SK-N-SH (cell line): Measurements from ENCODE around the gene XXYLT1. TPM values are rescaled to one million over a fixed set of nuclear protein-coding genes. Genes with fewer than 3 reads are reported as not detected.

Experiments used
- CTCF ChIA-PET: fragments of 300-600, 350-600 bp; formaldehyde crosslinking; extraction: SDS; loops from one replicate; lab custom pipeline; 2021; lab: Yijun Ruan, JAX
- POLR2A ChIA-PET: fragments of 350-600 bp; sonication (Branson Sonifier 250); formaldehyde crosslinking; extraction: SDS; loops from one replicate; lab custom pipeline; 2020; ENCODE audit warnings: antibody characterized with exemption, inconsistent platforms; lab: Yijun Ruan, JAX
- DNase-seq: peaks from one replicate; pipeline ENCODE4 v3.0.0; 2012
- H2AFZ ChIP-seq: fragments of 200-600 bp; sonication (generic); 2 replicates; pipeline ENCODE4 v1.8.1; 2016; ENCODE audit warnings: antibody characterized with exemption, mild to moderate bottlenecking, low read depth
- H3F3A ChIP-seq: fragments of 200-600 bp; sonication (generic); replicated peaks from 2 replicates; pipeline ENCODE3; 2016; ENCODE audit warnings: antibody characterized with exemption, mild to moderate bottlenecking; ENCODE audit not compliant: insufficient read depth
- H3K27ac ChIP-seq, 2 experiments: fragments of 200-500 bp in 1 of 2; fragments of 200-600 bp in 1 of 2; sonication (Bioruptor generic) in 1 of 2; sonication (generic), shearing (Covaris generic) in 1 of 2; 2 replicates each; pipeline versions ENCODE4 v1.5.1 to v1.6.1; 2014 to 2016; ENCODE audit warnings: low read depth in 2 of 2, inconsistent platforms in 1 of 2, low read length in 1 of 2, mild to moderate bottlenecking in 1 of 2, mixed read lengths in 1 of 2
- H3K27me3 ChIP-seq: fragments of 200-600 bp; sonication (generic), shearing (Covaris generic); 2 replicates; pipeline ENCODE4 v1.6.1; 2016; ENCODE audit warnings: mixed run types; ENCODE audit not compliant: insufficient read depth
- H3K36me3 ChIP-seq, 2 experiments: fragments of 200-500 bp in 1 of 2; fragments of 200-600 bp in 1 of 2; sonication (Bioruptor generic) in 1 of 2; sonication (generic) in 1 of 2; replicated peaks in 1 of 2; 2 replicates each; pipeline versions ENCODE3 to v1.5.1; 2014 to 2016; ENCODE audit warnings: low read length in 1 of 2, mild to moderate bottlenecking in 1 of 2; ENCODE audit not compliant: insufficient read depth in 2 of 2, control insufficient read depth in 1 of 2
- H3K4me1 ChIP-seq, 2 experiments: fragments of 200-500 bp in 1 of 2; fragments of 200-600 bp in 1 of 2; sonication (Bioruptor generic) in 1 of 2; sonication (generic), shearing (Covaris generic) in 1 of 2; 2 replicates each; pipeline versions ENCODE4 v1.5.1 to v1.6.1; 2014 to 2016; ENCODE audit warnings: low read depth in 1 of 2, low read length in 1 of 2, mixed run types in 1 of 2; ENCODE audit not compliant: insufficient read depth in 2 of 2, control insufficient read depth in 1 of 2
- H3K4me2 ChIP-seq: fragments of 200-600 bp; sonication (generic), shearing (Covaris generic); 2 replicates; pipeline ENCODE4 v1.6.1; 2017; ENCODE audit warnings: mixed run types
- H3K4me3 ChIP-seq, 2 experiments: fragments of 200-500 bp in 1 of 2; fragments of 200-600 bp in 1 of 2; sonication (Bioruptor generic) in 1 of 2; sonication (generic), shearing (Covaris generic) in 1 of 2; 2 replicates each; pipeline versions ENCODE4 v1.5.1 to v1.8.1; 2014 to 2016; ENCODE audit warnings: low read depth in 2 of 2, inconsistent platforms in 1 of 2, low read length in 1 of 2, mild to moderate bottlenecking in 1 of 2, mixed read lengths in 1 of 2, moderate library complexity in 1 of 2
- H3K79me2 ChIP-seq: fragments of 200-600 bp; sonication (generic); 2 replicates; pipeline ENCODE4 v1.8.1; 2017; ENCODE audit warnings: mild to moderate bottlenecking; ENCODE audit not compliant: insufficient read depth
- H3K9ac ChIP-seq: fragments of 200-600 bp; sonication (generic); 2 replicates; pipeline ENCODE4 v1.6.1; 2017; ENCODE audit warnings: mixed run types
- H3K9me2 ChIP-seq: fragments of 200-600 bp; sonication (generic); 2 replicates; pipeline ENCODE4 v1.6.1; 2017; ENCODE audit warnings: mixed run types
- H3K9me3 ChIP-seq: fragments of 200-600 bp; sonication (generic); 2 replicates; pipeline ENCODE4 v1.6.1; 2017; ENCODE audit warnings: mixed run types, mild to moderate bottlenecking, moderate library complexity
- H4K20me1 ChIP-seq: fragments of 200-600 bp; sonication (generic); 2 replicates; pipeline ENCODE4 v1.6.1; 2017; ENCODE audit warnings: mild to moderate bottlenecking, mixed run types; ENCODE audit not compliant: insufficient read depth
- CHD2 ChIP-seq: fragments of 150-350 bp; IDR thresholded peaks from 2 replicates; pipeline ENCODE4 v1.6.1; 2018; ENCODE audit warnings: low read length; ENCODE audit not compliant: partially characterized antibody
- ELF1 ChIP-seq: IDR thresholded peaks from 2 replicates; pipeline ENCODE4 v1.4.0; 2012
- EP300 ChIP-seq, 2 experiments: IDR thresholded peaks; 2 replicates each; pipeline versions ENCODE4 v1.4.0 to v1.6.1; 2012; ENCODE audit warnings: borderline replicate concordance in 1 of 2, low read depth in 1 of 2, low read length in 1 of 2
- FOSL2 ChIP-seq: IDR thresholded peaks from 2 replicates; pipeline ENCODE4 v1.4.0; 2012; ENCODE audit warnings: low read depth, mild to moderate bottlenecking, moderate library complexity, borderline replicate concordance
- FOXJ3 ChIP-seq: sonication (generic); formaldehyde crosslinking; IDR thresholded peaks from 2 replicates; pipeline ENCODE4 v1.5.1; 2020; ENCODE audit warnings: mild to moderate bottlenecking, missing genetic modification reagents
- GABPA ChIP-seq: IDR thresholded peaks from 2 replicates; pipeline ENCODE4 v1.4.0; 2012; ENCODE audit warnings: low read depth, mild to moderate bottlenecking
- GATA2 ChIP-seq: sonication (generic); formaldehyde crosslinking; IDR thresholded peaks from 2 replicates; pipeline ENCODE4 v1.5.0; 2020; ENCODE audit warnings: mild to moderate bottlenecking, missing genetic modification reagents
- JUND ChIP-seq: IDR thresholded peaks from 2 replicates; pipeline ENCODE4 v1.4.0; 2012
- MAX ChIP-seq: IDR thresholded peaks from 2 replicates; pipeline ENCODE4 v1.4.0; 2012; ENCODE audit warnings: low read depth
- MEF2A ChIP-seq: IDR thresholded peaks from 2 replicates; pipeline ENCODE4 v1.4.0; 2012; ENCODE audit warnings: low read depth, borderline replicate concordance
- MXI1 ChIP-seq: IDR thresholded peaks from 2 replicates; pipeline ENCODE4 v1.6.1; 2012; ENCODE audit warnings: mild to moderate bottlenecking, low read depth, low read length, improper control_type of control experiment
- NRF1 ChIP-seq: IDR thresholded peaks from 2 replicates; pipeline ENCODE4 v1.6.1; 2012; ENCODE audit warnings: low read depth, mild to moderate bottlenecking, low read length
- PBX3 ChIP-seq: IDR thresholded peaks from 2 replicates; pipeline ENCODE4; 2012
- POLR2AphosphoS5 ChIP-seq: IDR thresholded peaks from 2 replicates; pipeline ENCODE4 v1.6.1; 2012; ENCODE audit warnings: low read depth, low read length
- RAD21 ChIP-seq: IDR thresholded peaks from 2 replicates; pipeline ENCODE4 v1.6.1; 2012; ENCODE audit warnings: mild to moderate bottlenecking, low read length
- SMC3 ChIP-seq: IDR thresholded peaks from 2 replicates; pipeline ENCODE4 v1.6.1; 2012; ENCODE audit warnings: low read depth, low read length, improper control_type of control experiment
- TEAD4 ChIP-seq: IDR thresholded peaks from 2 replicates; pipeline ENCODE4 v1.4.0; 2012; ENCODE audit warnings: mild to moderate bottlenecking, borderline replicate concordance; ENCODE audit not compliant: insufficient read depth
- WGBS: methylation state at CpG from one replicate; pipeline ENCODE4 v1.1.6; 2017; ENCODE audit warnings: low lambda C conversion rate; 5-methylcytosine and 5-hydroxymethylcytosine counted together
- polyA plus RNA-seq, 3 experiments: library from polyadenylated mRNA; depleted of rRNA; stranded (reverse); fragments of >200 nt; gene quantifications; 2 replicates each; pipeline ENCODE4 v1.2.3, GENCODE V29; 2012
- TF ChIP-seq, protein P1 (sequence below): IDR thresholded peaks from 2 replicates; pipeline ENCODE4 v1.4.0; 2012; ENCODE audit warnings: low read depth, borderline replicate concordance
- TF ChIP-seq, protein P2 (sequence below): fragments of 150-350 bp; IDR thresholded peaks from 2 replicates; pipeline ENCODE4 v1.6.1; 2017; ENCODE audit warnings: antibody characterized with exemption, low read length, low read depth, borderline replicate concordance
- TF ChIP-seq, protein P3 (sequence below): fragments of 200-600 bp; sonication (generic); IDR thresholded peaks from 2 replicates; pipeline ENCODE4 v1.6.1; 2017; ENCODE audit warnings: antibody characterized with exemption, mild to moderate bottlenecking, moderate library complexity

The XXYLT1 gene
- polyA plus RNA-seq, 1 of the 3 experiments (the other 2 are of a cell fraction), result 22.6 TPM

DNA sequence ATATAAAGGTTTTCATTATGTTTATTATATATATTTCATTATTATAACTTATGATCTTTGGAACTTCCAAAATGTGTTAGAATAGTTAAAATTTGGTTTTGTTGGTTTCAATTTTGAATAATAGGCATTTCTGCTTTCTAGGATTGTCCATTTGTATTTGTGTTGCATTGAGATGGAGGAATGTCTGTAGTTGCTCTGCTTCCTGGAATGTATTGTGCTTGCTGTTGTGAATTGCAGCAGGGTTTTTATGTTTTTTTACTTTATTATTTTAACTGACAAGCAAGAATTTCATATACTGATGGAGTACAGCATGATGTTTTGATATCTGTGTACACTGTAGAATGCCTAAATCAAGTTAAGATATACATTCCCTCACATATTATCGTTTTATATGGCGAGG is 247.4 kb downstream of the XXYLT1 start:
- H3F3A ChIP-seq, result no peaks in the 10 kb centered on the region
- no peaks in the 10 kb centered on the region for H3K9me2 ChIP-seq
- peaks cover 9% of the 10 kb centered on the region; the same call in 1 of the 2 replicates for H3K27me3 ChIP-seq
- H3K4me3 ChIP-seq, result no peak overlapping the region
- 10% methylated on average over 2 of the region's 2 CpGs for WGBS
- no peak overlapping the region for H3K4me2 ChIP-seq
- ChIA-PET CTCF (no interaction called here), POLR2A (no interaction called here)
- H3K36me3 ChIP-seq, result no peaks in the 10 kb centered on the region
- H3K27ac ChIP-seq, result no peak overlapping the region
- no peaks in the 10 kb centered on the region for H3K79me2 ChIP-seq
- no peaks in the 10 kb centered on the region for H3K9me3 ChIP-seq
- no peak overlapping the region for H3K9ac ChIP-seq
- TF ChIP-seq TEAD4, result no peak
- no peak for TF ChIP-seq ELF1
- TF ChIP-seq FOSL2, result no peak
- TF ChIP-seq POLR2AphosphoS5, result no peak
- TF ChIP-seq FOXJ3 (CRISPR knock-in tag), result no peak
- TF ChIP-seq, protein P1, sequence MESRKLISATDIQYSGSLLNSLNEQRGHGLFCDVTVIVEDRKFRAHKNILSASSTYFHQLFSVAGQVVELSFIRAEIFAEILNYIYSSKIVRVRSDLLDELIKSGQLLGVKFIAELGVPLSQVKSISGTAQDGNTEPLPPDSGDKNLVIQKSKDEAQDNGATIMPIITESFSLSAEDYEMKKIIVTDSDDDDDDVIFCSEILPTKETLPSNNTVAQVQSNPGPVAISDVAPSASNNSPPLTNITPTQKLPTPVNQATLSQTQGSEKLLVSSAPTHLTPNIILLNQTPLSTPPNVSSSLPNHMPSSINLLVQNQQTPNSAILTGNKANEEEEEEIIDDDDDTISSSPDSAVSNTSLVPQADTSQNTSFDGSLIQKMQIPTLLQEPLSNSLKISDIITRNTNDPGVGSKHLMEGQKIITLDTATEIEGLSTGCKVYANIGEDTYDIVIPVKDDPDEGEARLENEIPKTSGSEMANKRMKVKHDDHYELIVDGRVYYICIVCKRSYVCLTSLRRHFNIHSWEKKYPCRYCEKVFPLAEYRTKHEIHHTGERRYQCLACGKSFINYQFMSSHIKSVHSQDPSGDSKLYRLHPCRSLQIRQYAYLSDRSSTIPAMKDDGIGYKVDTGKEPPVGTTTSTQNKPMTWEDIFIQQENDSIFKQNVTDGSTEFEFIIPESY, result no peak
- TF ChIP-seq SMC3, result no peak
- no peak for TF ChIP-seq GABPA
- no peak for TF ChIP-seq JUND
- TF ChIP-seq PBX3, result no peak
- TF ChIP-seq, protein P2, sequence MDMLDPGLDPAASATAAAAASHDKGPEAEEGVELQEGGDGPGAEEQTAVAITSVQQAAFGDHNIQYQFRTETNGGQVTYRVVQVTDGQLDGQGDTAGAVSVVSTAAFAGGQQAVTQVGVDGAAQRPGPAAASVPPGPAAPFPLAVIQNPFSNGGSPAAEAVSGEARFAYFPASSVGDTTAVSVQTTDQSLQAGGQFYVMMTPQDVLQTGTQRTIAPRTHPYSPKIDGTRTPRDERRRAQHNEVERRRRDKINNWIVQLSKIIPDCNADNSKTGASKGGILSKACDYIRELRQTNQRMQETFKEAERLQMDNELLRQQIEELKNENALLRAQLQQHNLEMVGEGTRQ, result no peak
- TF ChIP-seq, protein P3, sequence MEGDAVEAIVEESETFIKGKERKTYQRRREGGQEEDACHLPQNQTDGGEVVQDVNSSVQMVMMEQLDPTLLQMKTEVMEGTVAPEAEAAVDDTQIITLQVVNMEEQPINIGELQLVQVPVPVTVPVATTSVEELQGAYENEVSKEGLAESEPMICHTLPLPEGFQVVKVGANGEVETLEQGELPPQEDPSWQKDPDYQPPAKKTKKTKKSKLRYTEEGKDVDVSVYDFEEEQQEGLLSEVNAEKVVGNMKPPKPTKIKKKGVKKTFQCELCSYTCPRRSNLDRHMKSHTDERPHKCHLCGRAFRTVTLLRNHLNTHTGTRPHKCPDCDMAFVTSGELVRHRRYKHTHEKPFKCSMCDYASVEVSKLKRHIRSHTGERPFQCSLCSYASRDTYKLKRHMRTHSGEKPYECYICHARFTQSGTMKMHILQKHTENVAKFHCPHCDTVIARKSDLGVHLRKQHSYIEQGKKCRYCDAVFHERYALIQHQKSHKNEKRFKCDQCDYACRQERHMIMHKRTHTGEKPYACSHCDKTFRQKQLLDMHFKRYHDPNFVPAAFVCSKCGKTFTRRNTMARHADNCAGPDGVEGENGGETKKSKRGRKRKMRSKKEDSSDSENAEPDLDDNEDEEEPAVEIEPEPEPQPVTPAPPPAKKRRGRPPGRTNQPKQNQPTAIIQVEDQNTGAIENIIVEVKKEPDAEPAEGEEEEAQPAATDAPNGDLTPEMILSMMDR, result no peak
- TF ChIP-seq RAD21, result no peak
- no peak for TF ChIP-seq CHD2
- TF ChIP-seq GATA2 (CRISPR knock-in tag), result no peak
- TF ChIP-seq MEF2A, result no peak
- TF ChIP-seq NRF1, result no peak
- no peak for TF ChIP-seq MXI1
- no peak for TF ChIP-seq MAX
- TF ChIP-seq EP300 (IDR thresholded peaks at IDR 0.05; ENCODE audit: borderline replicate concordance in 1 of 2, low read depth in 1 of 2, low read length in 1 of 2), result no peak
- no peak for DNase-seq
- H4K20me1 ChIP-seq, result no peaks in the 10 kb centered on the region
- H2AFZ ChIP-seq, result no peak overlapping the region
- H3K4me1 ChIP-seq, result peaks cover 0 to 8% of the 10 kb centered on the region in 2 experiments; a peak in 1 of 4 replicates
